Ishikawa (cell line): Measurements from ENCODE around the gene ARID5A.

ENCODE experiments used
- CEBPB ChIP-seq: IDR thresholded peaks from 2 replicates; pipeline ENCODE4 v1.6.1; 2012
- EP300 ChIP-seq: IDR thresholded peaks from 2 replicates; pipeline ENCODE4 v1.6.1; 2012; ENCODE audit warnings: borderline replicate concordance
- FOXM1 ChIP-seq: IDR thresholded peaks from 2 replicates; pipeline ENCODE4 v1.6.1; 2012; ENCODE audit warnings: low read depth, borderline replicate concordance
- MAX ChIP-seq: IDR thresholded peaks from 2 replicates; pipeline ENCODE4 v1.6.1; 2012
- RAD21 ChIP-seq: IDR thresholded peaks from 2 replicates; pipeline ENCODE4 v1.6.1; 2012; ENCODE audit warnings: low read depth
- ZBTB7A ChIP-seq: IDR thresholded peaks from 2 replicates; pipeline ENCODE4 v1.6.1; 2012; ENCODE audit warnings: low read depth

- TF ChIP-seq EP300 (no peak), FOXM1 (no peak), MAX (no peak), RAD21 (peak; percentile 82), CEBPB (no peak), ZBTB7A (peak; percentile 74; the same call in 1 of the 2 replicates)
Measured at GRCh38 chr2:96554293-96555145, 18.0 kb downstream of the ARID5A start.
